ENCODE measurements around the gene VPS35. TPM values are rescaled to one million over a fixed set of nuclear protein-coding genes. Genes with fewer than 3 reads are reported as not detected.

Gene VPS35
- total and polyA plus RNA-seq, 2 of the 13 experiments (the other 11 are each of a cell fraction or from before 2014, with no cell fraction given), result 30.7 to 136 TPM

GRCh38 chr16:46632778-46633733 is 55.9 kb downstream of the VPS35 start (continued):
- TF ChIP-seq ZNF317 (CRISPR knock-in tag; IDR thresholded peaks at IDR 0.05) (0 out of 2 replicates have a peak, but pooled peaks have one; percentile 55), HMGXB3 (CRISPR knock-in tag; IDR thresholded peaks at IDR 0.05; ENCODE audit: borderline replicate concordance) (0 out of 2 replicates have a peak, but pooled peaks have one; percentile 52), ZBTB21 (CRISPR knock-in tag; IDR thresholded peaks at IDR 0.05) (no peak), CENPT (CRISPR knock-in tag; IDR thresholded peaks at IDR 0.05; ENCODE audit: low read depth) (peak; percentile 17; the same call in 1 of the 2 replicates), NR2F6 (IDR thresholded peaks at IDR 0.05) (no peak), NR2F6 (CRISPR knock-in tag; IDR thresholded peaks at IDR 0.05) (peak; percentile 61), ZUFSP (CRISPR knock-in tag; IDR thresholded peaks at IDR 0.05; ENCODE audit: borderline replicate concordance) (no peak), ZNF124 (CRISPR knock-in tag; IDR thresholded peaks at IDR 0.05) (peak; percentile 76; the same call in 1 of the 2 replicates), ZNF18 (CRISPR knock-in tag; IDR thresholded peaks at IDR 0.05; ENCODE audit: insufficient replicate concordance) (no peak), KLF6 (CRISPR knock-in tag; IDR thresholded peaks at IDR 0.05) (no peak), ZFP62 (CRISPR knock-in tag; IDR thresholded peaks at IDR 0.05) (no peak), ZNF543 (CRISPR knock-in tag; IDR thresholded peaks at IDR 0.05) (peak; percentile 61; the same call in 1 of the 2 replicates), ELF1 (CRISPR knock-in tag; IDR thresholded peaks at IDR 0.05) (peak; percentile 41; the same call in 1 of the 2 replicates), REPIN1 (CRISPR knock-in tag; IDR thresholded peaks at IDR 0.05; ENCODE audit: borderline replicate concordance, low read depth) (no peak; the same call in 1 of the 2 replicates), PRPF4 (IDR thresholded peaks at IDR 0.05; ENCODE audit: low read depth, low read length, poor library complexity, severe bottlenecking) (no peak), ZNF335 (CRISPR knock-in tag; IDR thresholded peaks at IDR 0.05) (0 out of 2 replicates have a peak, but pooled peaks have one; percentile 25), SMAD3 (CRISPR knock-in tag; IDR thresholded peaks at IDR 0.05) (0 out of 2 replicates have a peak, but pooled peaks have one; percentile 22), EED (CRISPR knock-in tag; IDR thresholded peaks at IDR 0.05) (no peak), ZNF180 (CRISPR knock-in tag; IDR thresholded peaks at IDR 0.05; ENCODE audit: borderline replicate concordance, low read depth) (no peak)
- TF ChIP-seq, protein P1, sequence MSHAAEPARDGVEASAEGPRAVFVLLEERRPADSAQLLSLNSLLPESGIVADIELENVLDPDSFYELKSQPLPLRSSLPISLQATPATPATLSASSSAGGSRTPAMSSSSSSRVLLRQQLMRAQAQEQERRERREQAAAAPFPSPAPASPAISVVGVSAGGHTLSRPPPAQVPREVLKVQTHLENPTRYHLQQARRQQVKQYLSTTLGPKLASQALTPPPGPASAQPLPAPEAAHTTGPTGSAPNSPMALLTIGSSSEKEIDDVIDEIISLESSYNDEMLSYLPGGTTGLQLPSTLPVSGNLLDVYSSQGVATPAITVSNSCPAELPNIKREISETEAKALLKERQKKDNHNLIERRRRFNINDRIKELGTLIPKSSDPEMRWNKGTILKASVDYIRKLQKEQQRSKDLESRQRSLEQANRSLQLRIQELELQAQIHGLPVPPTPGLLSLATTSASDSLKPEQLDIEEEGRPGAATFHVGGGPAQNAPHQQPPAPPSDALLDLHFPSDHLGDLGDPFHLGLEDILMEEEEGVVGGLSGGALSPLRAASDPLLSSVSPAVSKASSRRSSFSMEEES (CRISPR knock-in tag; IDR thresholded peaks at IDR 0.05), result peak; percentile 53; the same call in 1 of the 2 replicates
